ENCODE data around the gene MIA3. TPM values are rescaled to one million over a fixed set of nuclear protein-coding genes. Genes with fewer than 3 reads are reported as not detected.

MIA3 gene
- total and polyA plus RNA-seq, 4 experiments from 2014 or later: 42.0 to 124 (median 97.2) TPM

DNA sequence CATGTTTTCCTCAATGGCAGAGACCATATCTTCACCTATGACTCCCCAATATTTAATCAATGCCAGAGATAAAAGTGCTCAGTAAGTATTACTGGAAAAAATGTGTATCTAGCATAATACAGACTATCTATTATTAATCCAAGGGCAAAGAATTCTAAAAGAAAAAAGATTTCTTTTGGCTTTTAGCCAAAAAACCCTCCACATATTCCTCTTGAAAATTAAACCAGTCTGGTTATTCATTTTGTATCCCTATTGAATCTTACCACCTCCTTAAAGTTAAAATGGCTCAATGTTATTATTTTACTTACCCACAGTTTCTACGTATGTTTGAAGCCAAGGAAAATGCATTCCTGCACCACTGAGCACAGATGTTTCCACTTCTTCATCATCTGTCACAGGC lies 29.8 kb upstream of the MIA3 start:
- peak overlapping the region in 5 of 7 donors; percentile 46 to 99 (median 59) for H3K27ac Mint-ChIP-seq
- H3K4me1 Mint-ChIP-seq: peaks cover 32 to 55% (median 43%) of the 10 kb centered on the region in 4 donors
- H3K27me3 Mint-ChIP-seq: no peaks in the 10 kb centered on the region
- Histone ChIP-seq H3K36me3 (ENCODE audit: insufficient read depth, low read length) (peaks cover 8% of the 10 kb centered on the region), H3K9me3 (ENCODE audit: control insufficient read depth in 1 of 2, low read length in 2 of 2) (no peaks in the 10 kb centered on the region), H3K4me1 (ENCODE audit: insufficient read depth, low read length) (peaks cover 27% of the 10 kb centered on the region), H3K27ac (ENCODE audit: low read depth, low read length) (no peak overlapping the region), H3K4me3 (ENCODE audit: low read length in 2 of 2) (no peak overlapping the region), H3K27me3 (ENCODE audit: insufficient read depth, low read length) (no peaks in the 10 kb centered on the region)
- DNase-seq: no peak
- POLR2A ChIA-PET (ENCODE audit: partially characterized antibody): no interaction called here
- CTCF ChIA-PET (ENCODE audit: partially characterized antibody): no interaction called here
- H3K9me3 Mint-ChIP-seq: no peaks in the 10 kb centered on the region
- peaks cover 28 to 47% of the 10 kb centered on the region in 2 donors for H3K36me3 Mint-ChIP-seq
- intact Hi-C loops (cut with micrococcal nuclease): no loop called here
- H3K4me3 Mint-ChIP-seq: peak overlapping the region in 4 of 8 donors; percentile 32 to 65 (median 43)

DNA sequence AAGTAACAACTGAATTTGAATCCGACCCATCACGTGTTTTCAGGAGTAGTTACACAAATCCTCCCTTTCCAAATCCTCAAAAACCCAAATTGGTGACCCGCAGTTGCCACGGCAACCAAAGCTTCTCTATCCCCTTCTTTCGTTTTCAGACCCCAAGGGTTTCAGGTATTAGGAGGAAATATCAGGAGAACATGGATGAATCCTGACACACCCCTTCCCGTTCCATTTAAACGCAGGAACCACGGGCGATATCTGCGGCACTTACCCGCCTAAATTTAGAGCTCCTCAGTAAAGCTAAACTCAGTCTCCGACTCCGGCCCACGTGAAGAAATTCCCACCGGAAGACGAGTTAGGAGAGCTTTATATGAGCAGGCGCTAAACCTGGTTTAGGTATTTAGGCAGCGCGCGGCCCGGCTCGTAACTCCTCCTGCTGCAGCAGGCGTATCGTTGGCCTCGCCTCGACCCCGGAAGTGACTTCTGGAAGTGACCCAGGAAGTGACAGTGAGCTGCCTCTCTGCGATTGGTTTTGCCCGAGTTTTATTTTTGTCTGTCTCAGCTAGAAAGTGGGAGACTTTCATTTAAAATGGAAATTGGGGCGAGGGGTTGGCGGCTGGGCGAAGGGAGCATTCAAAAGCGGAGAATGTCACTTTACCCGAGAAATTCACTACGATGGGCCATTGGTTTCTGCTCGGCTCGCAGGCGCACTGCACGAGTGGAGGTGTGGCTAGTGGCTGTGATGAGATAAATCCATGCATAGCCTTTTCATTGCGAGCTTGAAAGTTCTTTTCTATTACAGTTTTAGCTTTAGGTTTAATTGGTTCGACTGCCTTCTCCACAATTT lies 28.2 kb upstream of the MIA3 start, which contains the start of gene TAF1A:
TSS of gene TAF1A (minus strand) at position 472 of the 841 bp plus-strand sequence.
- peaks cover 7% of the 10 kb centered on the region for H3K36me3 ChIP-seq (ENCODE audit: insufficient read depth, low read length)
- H3K27me3 ChIP-seq (ENCODE audit: insufficient read depth, low read length): no peaks in the 10 kb centered on the region
- ChIA-PET CTCF (ENCODE audit: partially characterized antibody) (interaction anchor here (0.9 to 2.5 kb wide), 7 partner anchors 27 to 848 kb away, joined by 3 to 13 read pairs (median 4); partner anchors contain the start of gene DUSP10), POLR2A (ENCODE audit: partially characterized antibody) (interaction anchor here (0.7 to 2.2 kb wide), 10 partner anchors 17 to 170 kb away, joined by 3 to 27 read pairs (median 3); partner anchors contain the start of genes AIDA and MIA3)
- Mint-ChIP-seq H3K4me3 (peak within 1 kb of the TSS; percentile 95 to 99 (median 98)), H3K4me1 (peaks cover 32 to 52% (median 43%) of the 10 kb centered on the region in 4 donors), H3K27ac (peak within 1 kb of the TSS; percentile 92 to 100 (median 99)), H3K9me3 (no peaks in the 10 kb centered on the region), H3K36me3 (peaks cover 14 to 37% of the 10 kb centered on the region in 2 donors), H3K27me3 (no peaks in the 10 kb centered on the region)
- peak; percentile 85 to 94 (median 88) for DNase-seq
- peak within 1 kb of the TSS; percentile 78 to 85 for H3K4me3 ChIP-seq (ENCODE audit: low read length in 2 of 2)
- peak within 1 kb of the TSS; percentile 76 for H3K27ac ChIP-seq (ENCODE audit: low read depth, low read length)
- intact Hi-C loops (cut with micrococcal nuclease): loop anchor here (1.0 kb wide), 4 partner anchors 28 to 124 kb away; no protein-coding TSS in a partner anchor
- no peaks in the 10 kb centered on the region for H3K9me3 ChIP-seq (ENCODE audit: control insufficient read depth in 1 of 2, low read length in 2 of 2)
- peaks cover 27% of the 10 kb centered on the region for H3K4me1 ChIP-seq (ENCODE audit: insufficient read depth, low read length)

GRCh38 chr1:222592171-222592570 lies 25.7 kb upstream of the MIA3 start:
- no peaks in the 10 kb centered on the region for H3K27me3 Mint-ChIP-seq
- H3K9me3 ChIP-seq (ENCODE audit: control insufficient read depth in 1 of 2, low read length in 2 of 2): no peaks in the 10 kb centered on the region
- no peak overlapping the region for H3K27ac Mint-ChIP-seq
- intact Hi-C loops (cut with micrococcal nuclease): no loop called here
- ChIA-PET CTCF (ENCODE audit: partially characterized antibody) (no interaction called here), POLR2A (ENCODE audit: partially characterized antibody) (no interaction called here)
- peaks cover under 1% of the 10 kb centered on the region for H3K36me3 ChIP-seq (ENCODE audit: insufficient read depth, low read length)
- H3K27ac ChIP-seq (ENCODE audit: low read depth, low read length): no peak overlapping the region
- peaks cover 2 to 18% of the 10 kb centered on the region in 2 donors for H3K36me3 Mint-ChIP-seq
- peak overlapping the region in 1 of 8 donors; percentile 43 for H3K4me3 Mint-ChIP-seq
- peaks cover 22 to 39% (median 30%) of the 10 kb centered on the region in 4 donors for H3K4me1 Mint-ChIP-seq
- peaks cover 0 to 4% (median 0%) of the 10 kb centered on the region in 8 donors for H3K9me3 Mint-ChIP-seq
- no peak for DNase-seq
- H3K27me3 ChIP-seq (ENCODE audit: insufficient read depth, low read length): no peaks in the 10 kb centered on the region
- H3K4me3 ChIP-seq (ENCODE audit: low read length in 2 of 2): no peak overlapping the region
- peaks cover 27% of the 10 kb centered on the region for H3K4me1 ChIP-seq (ENCODE audit: insufficient read depth, low read length)

DNA sequence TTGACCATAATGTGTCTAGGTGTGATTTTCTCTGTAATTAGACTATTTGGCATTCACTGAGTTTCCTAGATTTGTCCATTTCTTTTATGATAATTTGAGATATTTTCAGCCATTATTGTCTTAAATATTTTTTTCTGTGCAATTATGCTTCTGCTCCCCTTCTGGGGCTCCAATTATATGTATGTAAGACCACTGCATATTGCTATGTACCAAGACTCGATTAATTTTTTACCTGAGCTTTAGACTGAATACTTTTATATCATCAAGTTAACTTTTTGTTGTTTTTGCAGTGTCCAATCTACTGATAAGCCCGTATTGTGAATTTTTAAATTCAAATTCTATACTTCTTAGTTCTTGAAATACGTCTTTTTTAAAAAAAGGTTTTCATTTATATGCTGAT lies 23.1 kb upstream of the MIA3 start:
- Histone ChIP-seq H3K4me1 (ENCODE audit: insufficient read depth, low read length) (peaks cover 10% of the 10 kb centered on the region), H3K27ac (ENCODE audit: low read depth, low read length) (no peak overlapping the region), H3K27me3 (ENCODE audit: insufficient read depth, low read length) (no peaks in the 10 kb centered on the region), H3K9me3 (ENCODE audit: control insufficient read depth in 1 of 2, low read length in 2 of 2) (no peaks in the 10 kb centered on the region), H3K4me3 (ENCODE audit: low read length in 2 of 2) (no peak overlapping the region), H3K36me3 (ENCODE audit: insufficient read depth, low read length) (no peaks in the 10 kb centered on the region)
- peaks cover 7 to 14% (median 11%) of the 10 kb centered on the region in 4 donors for H3K4me1 Mint-ChIP-seq
- peaks cover 0 to 4% (median 0%) of the 10 kb centered on the region in 8 donors for H3K9me3 Mint-ChIP-seq
- ChIA-PET POLR2A (ENCODE audit: partially characterized antibody) (no interaction called here), CTCF (ENCODE audit: partially characterized antibody) (interaction anchor here (0.8 to 1.5 kb wide), 2 partner anchors 39 to 41 kb away, joined by 3 to 5 read pairs; no protein-coding TSS in a partner anchor)
- H3K36me3 Mint-ChIP-seq: peaks cover 0 to 4% of the 10 kb centered on the region in 2 donors
- no peak for DNase-seq
- H3K4me3 Mint-ChIP-seq: no peak overlapping the region
- H3K27me3 Mint-ChIP-seq: peaks cover 0 to 1% of the 10 kb centered on the region in 2 donors
- no peak overlapping the region for H3K27ac Mint-ChIP-seq
- intact Hi-C loops (cut with micrococcal nuclease): no loop called here

GRCh38 chr1:222596696-222597095 lies 21.2 kb upstream of the MIA3 start:
- Histone ChIP-seq H3K27ac (ENCODE audit: low read depth, low read length) (no peak overlapping the region), H3K27me3 (ENCODE audit: insufficient read depth, low read length) (no peaks in the 10 kb centered on the region), H3K36me3 (ENCODE audit: insufficient read depth, low read length) (no peaks in the 10 kb centered on the region), H3K9me3 (ENCODE audit: control insufficient read depth in 1 of 2, low read length in 2 of 2) (no peaks in the 10 kb centered on the region), H3K4me1 (ENCODE audit: insufficient read depth, low read length) (no peaks in the 10 kb centered on the region), H3K4me3 (ENCODE audit: low read length in 2 of 2) (no peak overlapping the region)
- ChIA-PET POLR2A (ENCODE audit: partially characterized antibody) (no interaction called here), CTCF (ENCODE audit: partially characterized antibody) (no interaction called here)
- no peak for DNase-seq
- Mint-ChIP-seq H3K9me3 (peaks cover 0 to 4% (median 0%) of the 10 kb centered on the region in 8 donors), H3K4me3 (no peak overlapping the region), H3K27me3 (peaks cover 1 to 4% of the 10 kb centered on the region in 2 donors), H3K4me1 (no peaks in the 10 kb centered on the region), H3K36me3 (no peaks in the 10 kb centered on the region), H3K27ac (no peak overlapping the region)
- intact Hi-C loops (cut with micrococcal nuclease): no loop called here

- Mint-ChIP-seq H3K9me3 (peaks cover 0 to 3% (median 0%) of the 10 kb centered on the region in 8 donors), H3K27ac (no peak overlapping the region), H3K27me3 (peaks cover 2 to 5% of the 10 kb centered on the region in 2 donors), H3K36me3 (no peaks in the 10 kb centered on the region), H3K4me3 (no peak overlapping the region), H3K4me1 (no peaks in the 10 kb centered on the region)
- ChIA-PET CTCF (ENCODE audit: partially characterized antibody) (interaction anchor here (1.4 kb wide), 1 partner anchor 9 kb away, joined by 4 read pairs; no protein-coding TSS in a partner anchor), POLR2A (ENCODE audit: partially characterized antibody) (no interaction called here)
- intact Hi-C loops (cut with micrococcal nuclease): no loop called here
- no peaks in the 10 kb centered on the region for H3K36me3 ChIP-seq (ENCODE audit: insufficient read depth, low read length)
- H3K27me3 ChIP-seq (ENCODE audit: insufficient read depth, low read length): no peaks in the 10 kb centered on the region
- no peak overlapping the region for H3K27ac ChIP-seq (ENCODE audit: low read depth, low read length)
- no peaks in the 10 kb centered on the region for H3K4me1 ChIP-seq (ENCODE audit: insufficient read depth, low read length)
- DNase-seq: no peak
- H3K9me3 ChIP-seq (ENCODE audit: control insufficient read depth in 1 of 2, low read length in 2 of 2): no peaks in the 10 kb centered on the region
- no peak overlapping the region for H3K4me3 ChIP-seq (ENCODE audit: low read length in 2 of 2)
These were observed 17.6 kb upstream of the MIA3 start for GRCh38 chr1:222600281-222600680.

DNA sequence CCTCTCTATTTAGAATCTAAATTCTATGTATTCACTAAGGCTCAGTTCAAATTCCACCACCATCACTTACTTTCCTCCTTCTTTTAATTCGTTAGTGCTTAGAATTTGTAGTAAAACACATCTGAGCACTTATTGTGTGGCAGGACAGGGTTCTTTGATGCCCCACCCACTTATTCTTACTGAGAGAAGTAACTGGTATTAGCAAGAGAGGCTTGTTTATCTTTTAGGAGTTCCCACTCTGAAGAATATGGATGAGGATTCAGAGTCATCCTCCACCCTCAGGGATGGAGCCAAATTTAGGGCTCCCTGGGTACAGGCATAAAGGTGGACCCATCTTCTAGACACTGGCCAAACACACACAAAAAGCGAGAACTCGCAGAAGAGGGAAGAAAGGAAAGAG lies 16.6 kb upstream of the MIA3 start:
- H3K27ac ChIP-seq (ENCODE audit: low read depth, low read length): no peak overlapping the region
- ChIA-PET CTCF (ENCODE audit: partially characterized antibody) (no interaction called here), POLR2A (ENCODE audit: partially characterized antibody) (no interaction called here)
- H3K4me3 Mint-ChIP-seq: no peak overlapping the region
- H3K9me3 Mint-ChIP-seq: no peaks in the 10 kb centered on the region
- intact Hi-C loops (cut with micrococcal nuclease): no loop called here
- DNase-seq: no peak
- peaks cover 4 to 7% of the 10 kb centered on the region in 2 donors for H3K27me3 Mint-ChIP-seq
- H3K4me1 Mint-ChIP-seq: no peaks in the 10 kb centered on the region
- no peak overlapping the region for H3K4me3 ChIP-seq (ENCODE audit: low read length in 2 of 2)
- no peaks in the 10 kb centered on the region for H3K27me3 ChIP-seq (ENCODE audit: insufficient read depth, low read length)
- H3K36me3 Mint-ChIP-seq: no peaks in the 10 kb centered on the region
- H3K36me3 ChIP-seq (ENCODE audit: insufficient read depth, low read length): no peaks in the 10 kb centered on the region
- H3K4me1 ChIP-seq (ENCODE audit: insufficient read depth, low read length): no peaks in the 10 kb centered on the region
- no peak overlapping the region for H3K27ac Mint-ChIP-seq
- H3K9me3 ChIP-seq (ENCODE audit: control insufficient read depth in 1 of 2, low read length in 2 of 2): no peaks in the 10 kb centered on the region

All from CD4-positive, alpha-beta memory T cell (primary cell).